ENCODE data around the gene PRKCB. TPM values are rescaled to one million over a fixed set of nuclear protein-coding genes. Genes with fewer than 3 reads are reported as not detected.
A peak's percentile ranks its signal among the peaks of the same experiment; 100 is the strongest.

PRKCB gene
- total and polyA plus RNA-seq, 2 experiments from 2014 or later, result 3.7 to 16.4 TPM

DNA sequence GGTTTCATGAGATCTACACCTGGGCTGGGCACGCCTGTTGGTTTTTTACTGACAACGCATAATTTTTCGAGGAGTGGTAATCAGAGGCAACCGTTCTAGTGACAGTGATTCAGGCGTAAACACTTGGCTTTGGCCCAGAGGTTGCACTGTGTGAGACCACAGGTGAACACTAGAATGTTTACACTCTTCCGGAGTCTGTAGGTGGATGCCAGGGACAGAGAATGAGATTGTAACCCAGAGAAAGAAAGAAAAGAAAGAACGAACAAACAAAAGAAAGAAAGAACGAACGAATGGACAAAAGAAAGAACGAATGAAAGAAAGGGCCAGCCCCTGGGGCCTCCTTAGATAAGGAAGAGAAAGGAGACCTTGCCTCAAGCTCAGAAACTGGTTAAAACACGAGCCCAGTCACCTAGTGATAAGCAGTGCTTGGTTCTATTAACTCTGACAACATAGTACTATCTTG, 113.2 kb downstream of the PRKCB start:
- DNase-seq (ENCODE audit: low spot score) (no peak), ATAC-seq (no peak)
- Histone ChIP-seq H3K27me3 (ENCODE audit: insufficient read depth) (no peaks in the 10 kb centered on the region), H4K20me1 (replicated peaks; ENCODE audit: insufficient read depth) (no peaks in the 10 kb centered on the region; the same call in 1 of the 2 replicates), H3K4me1 (ENCODE audit: insufficient read depth) (peaks cover 19% of the 10 kb centered on the region), H3K79me2 (replicated peaks; ENCODE audit: insufficient read depth) (no peaks in the 10 kb centered on the region), H2AFZ (no peak overlapping the region), H3K9me2 (ENCODE audit: insufficient read depth) (no peaks in the 10 kb centered on the region), H3K4me3 (no peak overlapping the region), H3K36me3 (ENCODE audit: insufficient read depth) (no peaks in the 10 kb centered on the region), H3K27ac (ENCODE audit: low read depth) (no peak overlapping the region), H3F3A (replicated peaks; ENCODE audit: low read depth) (no peaks in the 10 kb centered on the region), H3K4me2 (no peak overlapping the region)
- Mint-ChIP-seq H3K4me3 (no peak overlapping the region), H3K27ac (0 out of 2 replicates have a peak overlapping the region, but pooled peaks have one; percentile 17), H3K27me3 (ENCODE audit: insufficient read depth, low read depth, poor library complexity) (peaks cover 6% of the 10 kb centered on the region), H3K9me3 (no peaks in the 10 kb centered on the region), H3K36me3 (ENCODE audit: low read depth) (no peaks in the 10 kb centered on the region), H3K4me1 (peaks cover 31% of the 10 kb centered on the region)
- no peak for TF ChIP-seq NANOG (IDR thresholded peaks at IDR 0.05; ENCODE audit: borderline replicate concordance)
- no peak for TF ChIP-seq ZNF114 (CRISPR knock-in tag; IDR thresholded peaks at IDR 0.05)

DNA sequence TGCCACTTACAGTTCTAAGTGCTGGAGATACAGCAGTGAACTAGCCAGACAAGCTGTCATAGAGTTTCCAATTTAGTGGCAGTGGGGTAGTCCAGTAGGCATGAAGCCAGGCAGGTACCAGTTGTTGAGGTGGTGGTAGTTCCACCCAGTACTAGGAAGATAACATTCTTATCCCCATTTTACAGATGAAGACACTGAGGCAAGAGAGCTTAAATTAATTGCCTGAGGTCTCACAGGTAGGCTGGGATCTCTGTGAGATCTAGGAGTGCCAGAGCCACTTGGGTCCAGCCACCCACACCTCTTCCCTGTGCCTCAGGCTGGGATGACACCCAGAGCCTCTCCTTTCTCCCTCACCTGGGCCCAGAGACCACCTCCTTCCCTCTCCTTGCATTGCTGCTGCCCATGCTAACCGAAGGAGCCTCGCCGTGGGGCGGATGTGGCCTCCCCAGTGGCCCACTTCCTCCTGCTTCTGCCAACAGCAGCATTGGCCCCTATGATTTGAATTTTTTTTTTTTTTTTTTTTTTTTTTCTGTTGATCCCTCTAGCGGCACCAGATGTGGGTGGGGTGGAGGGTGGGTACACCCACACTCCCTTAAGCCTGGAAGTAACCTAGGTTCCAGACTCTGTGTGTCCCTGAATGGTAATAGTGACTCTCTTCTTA, 114.0 kb downstream of the PRKCB start:
- Mint-ChIP-seq H3K4me3 (no peak overlapping the region), H3K4me1 (peaks cover 31% of the 10 kb centered on the region), H3K9me3 (no peaks in the 10 kb centered on the region), H3K36me3 (ENCODE audit: low read depth) (no peaks in the 10 kb centered on the region), H3K27ac (no peak overlapping the region), H3K27me3 (ENCODE audit: insufficient read depth, low read depth, poor library complexity) (peaks cover 6% of the 10 kb centered on the region)
- no peaks in the 10 kb centered on the region for H3K36me3 ChIP-seq (ENCODE audit: insufficient read depth)
- no peak overlapping the region for H3K4me2 ChIP-seq
- H3K4me1 ChIP-seq (ENCODE audit: insufficient read depth), result peaks cover 19% of the 10 kb centered on the region
- no peaks in the 10 kb centered on the region; the same call in 1 of the 2 replicates for H4K20me1 ChIP-seq (replicated peaks; ENCODE audit: insufficient read depth)
- no peaks in the 10 kb centered on the region for H3K27me3 ChIP-seq (ENCODE audit: insufficient read depth)
- no peak overlapping the region for H3K4me3 ChIP-seq
- H2AFZ ChIP-seq, result no peak overlapping the region
- no peak overlapping the region for H3K27ac ChIP-seq (ENCODE audit: low read depth)
- DNase-seq (ENCODE audit: low spot score), result no peak
- no peak for ATAC-seq
- no peaks in the 10 kb centered on the region for H3F3A ChIP-seq (replicated peaks; ENCODE audit: low read depth)
- no peaks in the 10 kb centered on the region for H3K9me2 ChIP-seq (ENCODE audit: insufficient read depth)
- H3K79me2 ChIP-seq (replicated peaks; ENCODE audit: insufficient read depth), result no peaks in the 10 kb centered on the region
- TF ChIP-seq, protein P1, sequence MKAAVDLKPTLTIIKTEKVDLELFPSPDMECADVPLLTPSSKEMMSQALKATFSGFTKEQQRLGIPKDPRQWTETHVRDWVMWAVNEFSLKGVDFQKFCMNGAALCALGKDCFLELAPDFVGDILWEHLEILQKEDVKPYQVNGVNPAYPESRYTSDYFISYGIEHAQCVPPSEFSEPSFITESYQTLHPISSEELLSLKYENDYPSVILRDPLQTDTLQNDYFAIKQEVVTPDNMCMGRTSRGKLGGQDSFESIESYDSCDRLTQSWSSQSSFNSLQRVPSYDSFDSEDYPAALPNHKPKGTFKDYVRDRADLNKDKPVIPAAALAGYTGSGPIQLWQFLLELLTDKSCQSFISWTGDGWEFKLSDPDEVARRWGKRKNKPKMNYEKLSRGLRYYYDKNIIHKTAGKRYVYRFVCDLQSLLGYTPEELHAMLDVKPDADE (IDR thresholded peaks at IDR 0.05), result no peak
- TF ChIP-seq, protein P2, sequence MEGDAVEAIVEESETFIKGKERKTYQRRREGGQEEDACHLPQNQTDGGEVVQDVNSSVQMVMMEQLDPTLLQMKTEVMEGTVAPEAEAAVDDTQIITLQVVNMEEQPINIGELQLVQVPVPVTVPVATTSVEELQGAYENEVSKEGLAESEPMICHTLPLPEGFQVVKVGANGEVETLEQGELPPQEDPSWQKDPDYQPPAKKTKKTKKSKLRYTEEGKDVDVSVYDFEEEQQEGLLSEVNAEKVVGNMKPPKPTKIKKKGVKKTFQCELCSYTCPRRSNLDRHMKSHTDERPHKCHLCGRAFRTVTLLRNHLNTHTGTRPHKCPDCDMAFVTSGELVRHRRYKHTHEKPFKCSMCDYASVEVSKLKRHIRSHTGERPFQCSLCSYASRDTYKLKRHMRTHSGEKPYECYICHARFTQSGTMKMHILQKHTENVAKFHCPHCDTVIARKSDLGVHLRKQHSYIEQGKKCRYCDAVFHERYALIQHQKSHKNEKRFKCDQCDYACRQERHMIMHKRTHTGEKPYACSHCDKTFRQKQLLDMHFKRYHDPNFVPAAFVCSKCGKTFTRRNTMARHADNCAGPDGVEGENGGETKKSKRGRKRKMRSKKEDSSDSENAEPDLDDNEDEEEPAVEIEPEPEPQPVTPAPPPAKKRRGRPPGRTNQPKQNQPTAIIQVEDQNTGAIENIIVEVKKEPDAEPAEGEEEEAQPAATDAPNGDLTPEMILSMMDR (conservative IDR thresholded peaks at IDR 0.05; ENCODE audit: low read depth in 2 of 2), result no peak
- TF ChIP-seq, protein P3, sequence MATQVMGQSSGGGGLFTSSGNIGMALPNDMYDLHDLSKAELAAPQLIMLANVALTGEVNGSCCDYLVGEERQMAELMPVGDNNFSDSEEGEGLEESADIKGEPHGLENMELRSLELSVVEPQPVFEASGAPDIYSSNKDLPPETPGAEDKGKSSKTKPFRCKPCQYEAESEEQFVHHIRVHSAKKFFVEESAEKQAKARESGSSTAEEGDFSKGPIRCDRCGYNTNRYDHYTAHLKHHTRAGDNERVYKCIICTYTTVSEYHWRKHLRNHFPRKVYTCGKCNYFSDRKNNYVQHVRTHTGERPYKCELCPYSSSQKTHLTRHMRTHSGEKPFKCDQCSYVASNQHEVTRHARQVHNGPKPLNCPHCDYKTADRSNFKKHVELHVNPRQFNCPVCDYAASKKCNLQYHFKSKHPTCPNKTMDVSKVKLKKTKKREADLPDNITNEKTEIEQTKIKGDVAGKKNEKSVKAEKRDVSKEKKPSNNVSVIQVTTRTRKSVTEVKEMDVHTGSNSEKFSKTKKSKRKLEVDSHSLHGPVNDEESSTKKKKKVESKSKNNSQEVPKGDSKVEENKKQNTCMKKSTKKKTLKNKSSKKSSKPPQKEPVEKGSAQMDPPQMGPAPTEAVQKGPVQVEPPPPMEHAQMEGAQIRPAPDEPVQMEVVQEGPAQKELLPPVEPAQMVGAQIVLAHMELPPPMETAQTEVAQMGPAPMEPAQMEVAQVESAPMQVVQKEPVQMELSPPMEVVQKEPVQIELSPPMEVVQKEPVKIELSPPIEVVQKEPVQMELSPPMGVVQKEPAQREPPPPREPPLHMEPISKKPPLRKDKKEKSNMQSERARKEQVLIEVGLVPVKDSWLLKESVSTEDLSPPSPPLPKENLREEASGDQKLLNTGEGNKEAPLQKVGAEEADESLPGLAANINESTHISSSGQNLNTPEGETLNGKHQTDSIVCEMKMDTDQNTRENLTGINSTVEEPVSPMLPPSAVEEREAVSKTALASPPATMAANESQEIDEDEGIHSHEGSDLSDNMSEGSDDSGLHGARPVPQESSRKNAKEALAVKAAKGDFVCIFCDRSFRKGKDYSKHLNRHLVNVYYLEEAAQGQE (IDR thresholded peaks at IDR 0.05; ENCODE audit: unreplicated experiment), result no peak
- TF ChIP-seq ZNF331 (CRISPR knock-in tag; IDR thresholded peaks at IDR 0.05; ENCODE audit: low read depth), result no peak
- TF ChIP-seq CREB1 (CRISPR knock-in tag; IDR thresholded peaks at IDR 0.05; ENCODE audit: low read depth), result no peak
- no peak for TF ChIP-seq ZNF114 (CRISPR knock-in tag; IDR thresholded peaks at IDR 0.05)
- TF ChIP-seq EZH2 (IDR thresholded peaks at IDR 0.05; ENCODE audit: low read depth, unreplicated experiment), result no peak
- TF ChIP-seq POLR2AphosphoS5 (IDR thresholded peaks at IDR 0.05; ENCODE audit: low read depth), result no peak
- no peak for TF ChIP-seq STAT1 (IDR thresholded peaks at IDR 0.05; ENCODE audit: unreplicated experiment)
